ENCODE results near the gene NUBPL.
"Not testable (repeated sequence)": the region's sequence is repeated elsewhere in the genome, so short reads cannot be mapped to it uniquely, and the experiment has no call there.

The NUBPL gene

GRCh38 chr14:31578266-31578665 is 17.1 kb downstream of the NUBPL start:
- no peak for DNase-seq (ENCODE audit: low read depth)

GRCh38 chr14:31578792-31579501 is 17.7 kb downstream of the NUBPL start:
- DNase-seq (ENCODE audit: low read depth) = no peak

GRCh38 chr14:31580234-31580633 is 19.0 kb downstream of the NUBPL start:
- no peak for DNase-seq (ENCODE audit: low read depth)

- DNase-seq (ENCODE audit: low read depth) = no peak
These were observed 21.1 kb downstream of the NUBPL start for GRCh38 chr14:31582286-31582691.

GRCh38 chr14:31582836-31583452 is 21.7 kb downstream of the NUBPL start:
- DNase-seq (ENCODE audit: low read depth) = no peak

- DNase-seq (ENCODE audit: low read depth) = no peak
These were observed 29.0 kb downstream of the NUBPL start for GRCh38 chr14:31590206-31590605.

- DNase-seq (ENCODE audit: low read depth) = no peak
These were observed 30.9 kb downstream of the NUBPL start for GRCh38 chr14:31592122-31592521.

GRCh38 chr14:31592631-31593030 is 31.4 kb downstream of the NUBPL start:
- DNase-seq (ENCODE audit: low read depth) = no peak

- DNase-seq (ENCODE audit: low read depth) = no peak
These were observed 35.3 kb downstream of the NUBPL start for GRCh38 chr14:31596342-31597095.

GRCh38 chr14:31605702-31606101 is 44.5 kb downstream of the NUBPL start:
- DNase-seq (ENCODE audit: low read depth) = no peak

GRCh38 chr14:31611778-31612433 is 50.7 kb downstream of the NUBPL start:
- no peak for DNase-seq (ENCODE audit: low read depth)

GRCh38 chr14:31613188-31613587 is 52.0 kb downstream of the NUBPL start:
- DNase-seq (ENCODE audit: low read depth) = no peak

- DNase-seq (ENCODE audit: low read depth) = not testable (repeated sequence)
These were observed 57.7 kb downstream of the NUBPL start for GRCh38 chr14:31618884-31619283.

GRCh38 chr14:31619440-31619839 is 58.2 kb downstream of the NUBPL start:
- no peak for DNase-seq (ENCODE audit: low read depth)

GRCh38 chr14:31620898-31621297 is 59.7 kb downstream of the NUBPL start:
- not testable (repeated sequence) for DNase-seq (ENCODE audit: low read depth)

- DNase-seq (ENCODE audit: low read depth) = no peak
These were observed 60.9 kb downstream of the NUBPL start for GRCh38 chr14:31622060-31622459.

GRCh38 chr14:31652900-31653299 is 91.7 kb downstream of the NUBPL start:
- not testable (repeated sequence) for DNase-seq (ENCODE audit: low read depth)

- DNase-seq (ENCODE audit: low read depth) = no peak
These were observed 96.7 kb downstream of the NUBPL start for GRCh38 chr14:31657917-31658316.

- no peak for DNase-seq (ENCODE audit: low read depth)
These were observed 98.1 kb downstream of the NUBPL start for GRCh38 chr14:31659278-31659677.

- no peak for DNase-seq (ENCODE audit: low read depth)
These were observed 99.0 kb downstream of the NUBPL start for GRCh38 chr14:31660191-31660590.

- no peak for DNase-seq (ENCODE audit: low read depth)
These were observed 99.5 kb downstream of the NUBPL start for GRCh38 chr14:31660728-31661127.

- no peak for DNase-seq (ENCODE audit: low read depth)
These were observed 107.1 kb downstream of the NUBPL start for GRCh38 chr14:31668348-31668747.

- no peak for DNase-seq (ENCODE audit: low read depth)
These were observed 111.5 kb downstream of the NUBPL start for GRCh38 chr14:31672709-31673108.

All from non-pigmented ciliary epithelial cell (primary cell).